HEK293 (cell line): ENCODE measurements around the gene COL8A1.

Experiments used
- CTCF ChIA-PET: fragments of 350-600 bp; formaldehyde crosslinking; extraction: SDS; loops from one replicate; lab custom pipeline; 2021; ENCODE audit warnings: antibody characterized with exemption; lab: Yijun Ruan, JAX
- POLR2A ChIA-PET: fragments of 300-600 bp; formaldehyde crosslinking; extraction: SDS; loops from one replicate; lab custom pipeline; 2020; ENCODE audit warnings: antibody characterized with exemption, inconsistent platforms; lab: Yijun Ruan, JAX
- H3K27ac ChIP-seq: fragments of 200-500 bp; sonication (Bioruptor generic); 2 replicates; pipeline ENCODE4 v1.5.1; 2014; ENCODE audit warnings: low read depth, low read length, control low read depth, inconsistent platforms; ENCODE audit errors: extremely low read depth
- H3K36me3 ChIP-seq, 2 experiments: fragments of 200-500 bp in 1 of 2; sonication (Bioruptor generic) in 1 of 2; 1 replicate in 1 of 2; 2 replicates in 1 of 2; pipeline ENCODE4 v1.5.1; 2014 to 2017; ENCODE audit warnings: inconsistent platforms in 2 of 2, low read length in 2 of 2; ENCODE audit not compliant: control insufficient read depth in 2 of 2, insufficient read depth in 1 of 2
- H3K4me1 ChIP-seq: fragments of 200-500 bp; sonication (Bioruptor generic); 2 replicates; pipeline ENCODE4 v1.5.1; 2014; ENCODE audit warnings: mild to moderate bottlenecking, low read length, inconsistent platforms; ENCODE audit not compliant: control insufficient read depth, insufficient read depth
- H3K4me3 ChIP-seq: 2 replicates; pipeline ENCODE4 v1.5.1; 2011; ENCODE audit warnings: low read depth, mild to moderate bottlenecking, control low read depth, low read length, moderate library complexity
- H3K9me3 ChIP-seq: fragments of 200-500 bp; sonication (Bioruptor generic); 2 replicates; pipeline ENCODE4 v1.5.1; 2014; ENCODE audit warnings: low read depth, low read length, inconsistent platforms; ENCODE audit not compliant: control insufficient read depth, insufficient read depth
- BCL11A ChIP-seq: fragments of 450-650 bp; formaldehyde crosslinking; IDR thresholded peaks from 2 replicates; pipeline ENCODE4 v1.5.1; 2016; ENCODE audit warnings: low read depth, missing biosample characterization, missing genetic modification characterization
- CTCF ChIP-seq: fragments of 450-650 bp; formaldehyde crosslinking; IDR thresholded peaks from 2 replicates; pipeline ENCODE4 v1.5.1; 2016; ENCODE audit warnings: missing biosample characterization, missing genetic modification characterization
- FEZF1 ChIP-seq: fragments of 450-650 bp; formaldehyde crosslinking; IDR thresholded peaks from 2 replicates; pipeline ENCODE4 v1.5.1; 2016; ENCODE audit warnings: missing biosample characterization, missing genetic modification characterization
- SCRT1 ChIP-seq: fragments of 450-650 bp; formaldehyde crosslinking; IDR thresholded peaks from 2 replicates; pipeline ENCODE4 v1.5.1; 2016; ENCODE audit warnings: missing biosample characterization, missing genetic modification characterization, borderline replicate concordance
- ZBTB10 ChIP-seq: fragments of 450-650 bp; formaldehyde crosslinking; IDR thresholded peaks from 2 replicates; pipeline ENCODE4 v1.5.1; 2016; ENCODE audit warnings: missing biosample characterization, missing genetic modification characterization
- ZNF138 ChIP-seq: fragments of 450-650 bp; formaldehyde crosslinking; IDR thresholded peaks from 2 replicates; pipeline ENCODE4 v1.5.1; 2016; ENCODE audit warnings: missing biosample characterization, missing genetic modification characterization, borderline replicate concordance
- ZNF23 ChIP-seq: fragments of 450-650 bp; formaldehyde crosslinking; IDR thresholded peaks from 2 replicates; pipeline ENCODE4 v1.5.1; 2016; ENCODE audit warnings: missing biosample characterization, missing genetic modification characterization, borderline replicate concordance
- ZNF280C ChIP-seq: fragments of 450-650 bp; formaldehyde crosslinking; IDR thresholded peaks from 2 replicates; pipeline ENCODE4 v1.5.1; 2016; ENCODE audit warnings: missing biosample characterization, missing genetic modification characterization
- ZNF335 ChIP-seq: fragments of 450-650 bp; formaldehyde crosslinking; conservative IDR thresholded peaks from 2 replicates; pipeline ENCODE4 v1.5.1; 2016; ENCODE audit warnings: missing biosample characterization, missing genetic modification characterization
- ZNF341 ChIP-seq: fragments of 450-650 bp; formaldehyde crosslinking; IDR thresholded peaks from 2 replicates; pipeline ENCODE4; 2016; ENCODE audit warnings: low read depth, missing biosample characterization, missing genetic modification characterization
- ZNF433 ChIP-seq: fragments of 450-650 bp; formaldehyde crosslinking; IDR thresholded peaks from 2 replicates; pipeline ENCODE4 v1.5.1; 2016; ENCODE audit warnings: missing biosample characterization, missing genetic modification characterization, low read depth
- ZNF501 ChIP-seq: fragments of 450-650 bp; formaldehyde crosslinking; IDR thresholded peaks from 2 replicates; pipeline ENCODE4 v1.5.1; 2016; ENCODE audit warnings: missing biosample characterization, missing genetic modification characterization
- ZNF513 ChIP-seq: fragments of 450-650 bp; IDR thresholded peaks from 2 replicates; pipeline ENCODE4 v1.5.1; 2018; ENCODE audit warnings: missing biosample characterization, missing genetic modification characterization
- ZNF596 ChIP-seq: fragments of 450-650 bp; IDR thresholded peaks from 2 replicates; pipeline ENCODE4 v1.5.0; 2018; ENCODE audit warnings: missing biosample characterization, mild to moderate bottlenecking, missing genetic modification characterization, moderate library complexity
- ZNF629 ChIP-seq: fragments of 450-650 bp; formaldehyde crosslinking; IDR thresholded peaks from 2 replicates; pipeline ENCODE4 v1.5.1; 2017; ENCODE audit warnings: missing biosample characterization, missing genetic modification characterization
- ZNF639 ChIP-seq: fragments of 450-650 bp; formaldehyde crosslinking; IDR thresholded peaks from 2 replicates; pipeline ENCODE4 v1.5.1; 2016; ENCODE audit warnings: missing biosample characterization, missing genetic modification characterization
- ZNF664 ChIP-seq: fragments of 450-650 bp; formaldehyde crosslinking; IDR thresholded peaks from 2 replicates; pipeline ENCODE4 v1.5.1; 2016; ENCODE audit warnings: missing biosample characterization, missing genetic modification characterization
- ZNF843 ChIP-seq: fragments of 450-650 bp; formaldehyde crosslinking; IDR thresholded peaks from 2 replicates; pipeline ENCODE4 v1.5.1; 2016; ENCODE audit warnings: missing biosample characterization, missing genetic modification characterization
- ZSCAN23 ChIP-seq: fragments of 450-650 bp; formaldehyde crosslinking; IDR thresholded peaks from 2 replicates; pipeline ENCODE4 v1.5.1; 2016; ENCODE audit warnings: missing biosample characterization, missing genetic modification characterization
- ZSCAN4 ChIP-seq: fragments of 450-650 bp; formaldehyde crosslinking; IDR thresholded peaks from 2 replicates; pipeline ENCODE4 v1.5.1; 2017; ENCODE audit warnings: missing biosample characterization, missing genetic modification characterization

The COL8A1 gene

GRCh38 chr3:99767291-99767690 is 128.9 kb downstream of the COL8A1 start:
- POLR2A ChIA-PET, result interaction anchor here (0.6 kb wide), 1 partner anchor 93 kb away, joined by 3 read pairs; no protein-coding TSS in a partner anchor
- no peaks in the 10 kb centered on the region for H3K4me1 ChIP-seq
- H3K27ac ChIP-seq, result no peak overlapping the region
- H3K9me3 ChIP-seq, result no peaks in the 10 kb centered on the region
- H3K36me3 ChIP-seq, result no peaks in the 10 kb centered on the region
- TF ChIP-seq ZNF433 (tag by site-specific recombination) (no peak), ZNF629 (tag by site-specific recombination) (no peak), CTCF (tag by site-specific recombination) (no peak), ZNF501 (tag by site-specific recombination) (no peak), ZSCAN4 (tag by site-specific recombination) (no peak), ZNF513 (tag by site-specific recombination) (no peak), FEZF1 (tag by site-specific recombination) (no peak), ZNF596 (no peak), ZNF138 (tag by site-specific recombination) (no peak), BCL11A (tag by site-specific recombination) (no peak), ZNF341 (tag by site-specific recombination) (no peak), ZNF639 (no peak), ZNF280C (tag by site-specific recombination) (no peak), ZNF843 (tag by site-specific recombination) (no peak), ZNF335 (no peak), ZNF23 (tag by site-specific recombination) (no peak), SCRT1 (tag by site-specific recombination) (no peak), ZSCAN23 (tag by site-specific recombination) (no peak), ZNF664 (tag by site-specific recombination) (no peak), ZBTB10 (tag by site-specific recombination) (no peak)
- CTCF ChIA-PET, result interaction anchor here (1.1 to 3.1 kb wide), 2 partner anchors 12 to 22 kb away, joined by 3 to 16 read pairs; no protein-coding TSS in a partner anchor
- H3K4me3 ChIP-seq, result no peak overlapping the region
